WTC11 (cell line): Measurements from ENCODE around the gene RFX7.

ENCODE experiments used
- NR3C1 ChIP-seq: sonication (generic); formaldehyde crosslinking; conservative IDR thresholded peaks from 2 replicates; pipeline ENCODE4 v1.8.1; 2023; ENCODE audit warnings: low read depth, mild to moderate bottlenecking, missing genetic modification reagents
- TF ChIP-seq, protein P1 (sequence below): fragments of 200-600 bp; IDR thresholded peaks from 2 replicates; pipeline ENCODE4 v1.8.0; 2022; ENCODE audit warnings: antibody characterized with exemption

DNA sequence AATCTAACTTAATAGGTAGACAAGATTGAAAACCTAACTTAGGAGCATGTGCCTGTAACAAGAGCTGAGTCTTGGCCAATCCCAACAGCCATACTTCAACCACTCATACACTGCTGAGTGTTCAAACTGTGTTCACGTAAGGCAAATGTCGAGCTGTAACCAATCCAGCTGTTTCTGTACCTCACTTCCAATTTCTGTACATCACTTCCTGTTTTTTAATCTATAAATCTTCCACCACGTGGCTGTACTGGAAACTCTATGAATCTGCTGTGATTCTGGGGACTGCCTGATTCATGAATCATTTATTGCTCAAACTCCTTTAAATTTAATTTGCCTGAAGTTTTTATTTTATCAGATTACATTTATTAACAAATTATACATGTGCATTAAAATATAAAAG, 205.7 kb downstream of the RFX7 start:
- TF ChIP-seq, protein P1, sequence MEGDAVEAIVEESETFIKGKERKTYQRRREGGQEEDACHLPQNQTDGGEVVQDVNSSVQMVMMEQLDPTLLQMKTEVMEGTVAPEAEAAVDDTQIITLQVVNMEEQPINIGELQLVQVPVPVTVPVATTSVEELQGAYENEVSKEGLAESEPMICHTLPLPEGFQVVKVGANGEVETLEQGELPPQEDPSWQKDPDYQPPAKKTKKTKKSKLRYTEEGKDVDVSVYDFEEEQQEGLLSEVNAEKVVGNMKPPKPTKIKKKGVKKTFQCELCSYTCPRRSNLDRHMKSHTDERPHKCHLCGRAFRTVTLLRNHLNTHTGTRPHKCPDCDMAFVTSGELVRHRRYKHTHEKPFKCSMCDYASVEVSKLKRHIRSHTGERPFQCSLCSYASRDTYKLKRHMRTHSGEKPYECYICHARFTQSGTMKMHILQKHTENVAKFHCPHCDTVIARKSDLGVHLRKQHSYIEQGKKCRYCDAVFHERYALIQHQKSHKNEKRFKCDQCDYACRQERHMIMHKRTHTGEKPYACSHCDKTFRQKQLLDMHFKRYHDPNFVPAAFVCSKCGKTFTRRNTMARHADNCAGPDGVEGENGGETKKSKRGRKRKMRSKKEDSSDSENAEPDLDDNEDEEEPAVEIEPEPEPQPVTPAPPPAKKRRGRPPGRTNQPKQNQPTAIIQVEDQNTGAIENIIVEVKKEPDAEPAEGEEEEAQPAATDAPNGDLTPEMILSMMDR, result no peak
- no peak for TF ChIP-seq NR3C1 (CRISPR knock-in tag)
